Esophagus squamous epithelium (tissue), 4 donors: ENCODE results near the gene CDR2L.

Experiments
- POLR2A ChIP-seq, 4 donors: fragments of 450-650 bp; IDR thresholded peaks; one replicate each; pipeline ENCODE4 v1.6.1; 2017; ENCODE audit warnings: antibody characterized with exemption in 4 of 4, mild to moderate bottlenecking in 4 of 4, moderate library complexity in 3 of 4
- TF ChIP-seq, protein P1 (sequence below), 6 experiments: fragments of 450-650 bp in 4 of 6; fragments of 200-600 bp in 2 of 6; sonication (generic) in 2 of 6; IDR thresholded peaks; one replicate each; pipeline ENCODE4 v1.5.1; 2016 to 2019; ENCODE audit warnings: antibody characterized with exemption in 6 of 6, mild to moderate bottlenecking in 4 of 6, moderate library complexity in 4 of 6

DNA sequence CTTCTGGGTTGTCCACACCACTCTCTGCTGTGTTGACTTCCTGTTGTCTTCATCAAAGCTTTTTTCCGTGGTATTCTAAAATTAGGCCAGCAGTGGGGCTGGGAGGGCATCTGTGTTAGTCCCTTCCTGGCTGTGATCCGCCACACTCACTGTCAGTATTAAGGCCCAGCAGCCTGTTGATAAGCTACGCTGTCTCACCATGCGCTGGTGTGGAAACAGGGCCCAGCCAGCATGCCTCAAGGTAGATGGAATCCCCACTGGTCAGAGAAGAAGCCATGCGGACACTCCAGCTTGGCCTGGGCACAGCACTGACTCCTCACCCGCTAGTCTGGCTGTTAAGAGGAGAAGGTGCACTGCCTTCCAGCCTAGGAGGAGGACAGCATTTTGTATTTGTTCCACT is 11.4 kb downstream of the CDR2L start:
- TF ChIP-seq, protein P1, sequence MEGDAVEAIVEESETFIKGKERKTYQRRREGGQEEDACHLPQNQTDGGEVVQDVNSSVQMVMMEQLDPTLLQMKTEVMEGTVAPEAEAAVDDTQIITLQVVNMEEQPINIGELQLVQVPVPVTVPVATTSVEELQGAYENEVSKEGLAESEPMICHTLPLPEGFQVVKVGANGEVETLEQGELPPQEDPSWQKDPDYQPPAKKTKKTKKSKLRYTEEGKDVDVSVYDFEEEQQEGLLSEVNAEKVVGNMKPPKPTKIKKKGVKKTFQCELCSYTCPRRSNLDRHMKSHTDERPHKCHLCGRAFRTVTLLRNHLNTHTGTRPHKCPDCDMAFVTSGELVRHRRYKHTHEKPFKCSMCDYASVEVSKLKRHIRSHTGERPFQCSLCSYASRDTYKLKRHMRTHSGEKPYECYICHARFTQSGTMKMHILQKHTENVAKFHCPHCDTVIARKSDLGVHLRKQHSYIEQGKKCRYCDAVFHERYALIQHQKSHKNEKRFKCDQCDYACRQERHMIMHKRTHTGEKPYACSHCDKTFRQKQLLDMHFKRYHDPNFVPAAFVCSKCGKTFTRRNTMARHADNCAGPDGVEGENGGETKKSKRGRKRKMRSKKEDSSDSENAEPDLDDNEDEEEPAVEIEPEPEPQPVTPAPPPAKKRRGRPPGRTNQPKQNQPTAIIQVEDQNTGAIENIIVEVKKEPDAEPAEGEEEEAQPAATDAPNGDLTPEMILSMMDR (IDR thresholded peaks at IDR 0.05): no peak
- no peak for TF ChIP-seq POLR2A (IDR thresholded peaks at IDR 0.05)
